ENCODE results near the gene MAP3K1. TPM values are rescaled to one million over a fixed set of nuclear protein-coding genes. Genes with fewer than 3 reads are reported as not detected.

The MAP3K1 gene
- total and polyA plus RNA-seq, 9 of the 15 experiments (the other 6 are each of a cell fraction or from before 2014, with no cell fraction given): 3.9 to 13.9 (median 7.5) TPM

DNA sequence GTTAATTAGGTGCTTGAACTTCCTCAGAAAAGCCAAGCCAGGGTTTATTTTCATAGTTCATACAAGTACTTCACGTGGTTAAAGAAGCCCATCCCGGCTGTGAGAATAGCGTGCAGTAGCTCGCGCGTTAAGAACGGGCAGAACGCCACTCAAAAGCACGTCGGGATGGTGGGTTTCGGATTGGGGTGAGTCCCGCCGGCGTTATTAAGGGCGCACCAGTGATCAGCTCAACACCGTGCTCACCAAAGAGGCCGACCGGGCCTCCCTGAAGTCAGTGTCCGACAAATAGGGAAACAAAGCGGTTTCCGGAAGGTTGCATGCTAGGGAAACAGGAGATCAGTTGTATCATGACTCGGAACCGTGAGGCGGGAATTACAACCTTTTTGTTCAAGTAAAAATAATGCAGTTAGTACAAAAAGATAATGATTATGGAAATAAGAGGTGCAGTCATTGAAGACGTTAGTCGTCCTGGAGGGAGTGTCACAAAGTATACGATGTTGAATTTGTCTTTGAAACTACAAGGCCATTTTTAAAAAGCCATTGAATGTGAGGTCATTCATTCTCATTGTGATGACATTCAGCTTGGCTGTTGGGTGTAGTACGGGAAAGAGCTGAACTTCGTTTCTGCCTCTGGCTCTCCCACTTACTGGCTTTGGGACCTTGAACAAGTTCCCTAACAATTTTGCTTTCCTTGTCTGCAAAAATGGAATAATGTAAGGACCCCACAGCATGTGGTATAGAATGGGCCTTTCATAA, 95.0 kb downstream of the MAP3K1 start (continued):
- TF ChIP-seq ZNF263 (CRISPR knock-in tag; IDR thresholded peaks at IDR 0.05; ENCODE audit: borderline replicate concordance) (peak; percentile 54; the same call in 1 of the 2 replicates), SRSF7 (optimal IDR thresholded peaks at IDR 0.05; ENCODE audit: low read depth, low read length) (no peak), KHSRP (IDR thresholded peaks at IDR 0.05) (no peak), GATA2 (CRISPR knock-in tag; IDR thresholded peaks at IDR 0.05) (no peak), ZNF274 (IDR thresholded peaks at IDR 0.05; ENCODE audit: borderline replicate concordance, low read depth, low read length) (no peak), HNRNPLL (IDR thresholded peaks at IDR 0.05; ENCODE audit: low read depth, low read length, poor library complexity, severe bottlenecking) (peak; percentile 63), PHF8 (IDR thresholded peaks at IDR 0.05; ENCODE audit: borderline replicate concordance, low read length) (no peak; the same call in 1 of the 2 replicates), FOXK1 (CRISPR knock-in tag; IDR thresholded peaks at IDR 0.05; ENCODE audit: borderline replicate concordance) (peak; percentile 59; the same call in 1 of the 2 replicates), XRCC3 (IDR thresholded peaks at IDR 0.05) (no peak), POLR3G (IDR thresholded peaks at IDR 0.05; ENCODE audit: extremely low read depth, insufficient read length, insufficient replicate concordance) (no peak), ZNF175 (CRISPR knock-in tag; IDR thresholded peaks at IDR 0.05; ENCODE audit: low read depth) (peak; percentile 63; the same call in 1 of the 2 replicates), SAP30 (IDR thresholded peaks at IDR 0.05; ENCODE audit: borderline replicate concordance, insufficient read depth, low read depth, low read length, poor library complexity, severe bottlenecking) (peak; percentile 82), RNF2 (IDR thresholded peaks at IDR 0.05) (peak; percentile 53; the same call in 1 of the 2 replicates), FOXA1 (IDR thresholded peaks at IDR 0.05; ENCODE audit: borderline replicate concordance) (no peak), BCOR (IDR thresholded peaks at IDR 0.05) (peak; percentile 21; the same call in 1 of the 2 replicates), PML (IDR thresholded peaks at IDR 0.05; ENCODE audit: low read length) (no peak; the same call in 1 of the 2 replicates)
- TF ChIP-seq, protein P1, sequence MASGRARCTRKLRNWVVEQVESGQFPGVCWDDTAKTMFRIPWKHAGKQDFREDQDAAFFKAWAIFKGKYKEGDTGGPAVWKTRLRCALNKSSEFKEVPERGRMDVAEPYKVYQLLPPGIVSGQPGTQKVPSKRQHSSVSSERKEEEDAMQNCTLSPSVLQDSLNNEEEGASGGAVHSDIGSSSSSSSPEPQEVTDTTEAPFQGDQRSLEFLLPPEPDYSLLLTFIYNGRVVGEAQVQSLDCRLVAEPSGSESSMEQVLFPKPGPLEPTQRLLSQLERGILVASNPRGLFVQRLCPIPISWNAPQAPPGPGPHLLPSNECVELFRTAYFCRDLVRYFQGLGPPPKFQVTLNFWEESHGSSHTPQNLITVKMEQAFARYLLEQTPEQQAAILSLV (tag; IDR thresholded peaks at IDR 0.05): no peak
- TF ChIP-seq, protein P2, sequence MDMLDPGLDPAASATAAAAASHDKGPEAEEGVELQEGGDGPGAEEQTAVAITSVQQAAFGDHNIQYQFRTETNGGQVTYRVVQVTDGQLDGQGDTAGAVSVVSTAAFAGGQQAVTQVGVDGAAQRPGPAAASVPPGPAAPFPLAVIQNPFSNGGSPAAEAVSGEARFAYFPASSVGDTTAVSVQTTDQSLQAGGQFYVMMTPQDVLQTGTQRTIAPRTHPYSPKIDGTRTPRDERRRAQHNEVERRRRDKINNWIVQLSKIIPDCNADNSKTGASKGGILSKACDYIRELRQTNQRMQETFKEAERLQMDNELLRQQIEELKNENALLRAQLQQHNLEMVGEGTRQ (CRISPR knock-in tag; IDR thresholded peaks at IDR 0.05): peak; percentile 0; the same call in 1 of the 2 replicates
- TF ChIP-seq, protein P3, sequence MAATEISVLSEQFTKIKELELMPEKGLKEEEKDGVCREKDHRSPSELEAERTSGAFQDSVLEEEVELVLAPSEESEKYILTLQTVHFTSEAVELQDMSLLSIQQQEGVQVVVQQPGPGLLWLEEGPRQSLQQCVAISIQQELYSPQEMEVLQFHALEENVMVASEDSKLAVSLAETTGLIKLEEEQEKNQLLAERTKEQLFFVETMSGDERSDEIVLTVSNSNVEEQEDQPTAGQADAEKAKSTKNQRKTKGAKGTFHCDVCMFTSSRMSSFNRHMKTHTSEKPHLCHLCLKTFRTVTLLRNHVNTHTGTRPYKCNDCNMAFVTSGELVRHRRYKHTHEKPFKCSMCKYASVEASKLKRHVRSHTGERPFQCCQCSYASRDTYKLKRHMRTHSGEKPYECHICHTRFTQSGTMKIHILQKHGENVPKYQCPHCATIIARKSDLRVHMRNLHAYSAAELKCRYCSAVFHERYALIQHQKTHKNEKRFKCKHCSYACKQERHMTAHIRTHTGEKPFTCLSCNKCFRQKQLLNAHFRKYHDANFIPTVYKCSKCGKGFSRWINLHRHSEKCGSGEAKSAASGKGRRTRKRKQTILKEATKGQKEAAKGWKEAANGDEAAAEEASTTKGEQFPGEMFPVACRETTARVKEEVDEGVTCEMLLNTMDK (IDR thresholded peaks at IDR 0.05; ENCODE audit: borderline replicate concordance, insufficient read depth, low read depth, low read length, poor library complexity, severe bottlenecking): no peak
- TF ChIP-seq, protein P4, sequence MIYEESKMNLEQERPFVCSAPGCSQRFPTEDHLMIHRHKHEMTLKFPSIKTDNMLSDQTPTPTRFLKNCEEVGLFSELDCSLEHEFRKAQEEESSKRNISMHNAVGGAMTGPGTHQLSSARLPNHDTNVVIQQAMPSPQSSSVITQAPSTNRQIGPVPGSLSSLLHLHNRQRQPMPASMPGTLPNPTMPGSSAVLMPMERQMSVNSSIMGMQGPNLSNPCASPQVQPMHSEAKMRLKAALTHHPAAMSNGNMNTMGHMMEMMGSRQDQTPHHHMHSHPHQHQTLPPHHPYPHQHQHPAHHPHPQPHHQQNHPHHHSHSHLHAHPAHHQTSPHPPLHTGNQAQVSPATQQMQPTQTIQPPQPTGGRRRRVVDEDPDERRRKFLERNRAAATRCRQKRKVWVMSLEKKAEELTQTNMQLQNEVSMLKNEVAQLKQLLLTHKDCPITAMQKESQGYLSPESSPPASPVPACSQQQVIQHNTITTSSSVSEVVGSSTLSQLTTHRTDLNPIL (CRISPR knock-in tag; IDR thresholded peaks at IDR 0.05): 0 out of 2 replicates have a peak, but pooled peaks have one; percentile 39
